ENCODE results near the gene ARHGEF11.

The ARHGEF11 gene

DNA sequence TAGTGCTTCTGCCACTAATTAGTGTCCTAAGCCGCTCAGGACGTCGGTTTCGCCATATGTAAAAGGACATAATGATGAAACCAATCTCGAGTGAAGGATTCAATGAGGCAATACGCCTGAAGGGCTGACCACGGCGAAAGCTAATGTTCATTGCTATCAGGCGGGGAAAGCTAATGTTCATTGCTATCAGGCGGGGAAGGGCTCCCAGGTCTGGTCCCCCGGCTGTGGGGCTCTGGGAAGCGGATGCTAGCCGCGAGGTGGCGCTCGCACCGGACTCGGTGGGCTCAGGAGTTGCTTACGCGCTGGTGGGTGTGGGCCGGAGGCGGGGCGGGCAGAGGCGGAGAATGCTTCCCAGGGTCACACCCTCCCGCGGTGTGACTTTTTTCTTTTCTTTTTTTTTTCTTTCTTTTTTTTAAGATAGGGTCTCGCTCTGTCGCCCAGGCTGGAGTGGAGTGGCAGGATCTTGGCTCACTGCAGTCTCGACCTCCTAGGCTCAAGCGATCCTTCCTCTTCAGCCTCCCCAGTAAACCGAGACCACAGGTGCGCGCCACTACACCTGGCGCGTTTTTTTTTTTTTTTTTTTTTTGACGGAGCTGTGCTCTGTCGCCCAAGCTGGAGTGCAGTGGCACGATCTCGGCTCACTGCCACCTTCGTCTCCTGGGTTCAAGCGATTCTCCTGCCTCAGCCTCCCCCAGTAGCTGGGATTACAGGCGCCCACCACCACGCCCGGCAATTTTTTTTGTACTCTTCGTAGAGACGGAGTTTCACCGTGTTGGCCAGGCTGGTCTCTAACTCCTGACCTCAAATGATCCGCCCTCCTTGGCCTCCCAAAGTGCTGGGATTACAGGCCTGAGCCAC is 153.1 kb downstream of the ARHGEF11 start:
- peak; percentile 57 for DNase-seq

DNA sequence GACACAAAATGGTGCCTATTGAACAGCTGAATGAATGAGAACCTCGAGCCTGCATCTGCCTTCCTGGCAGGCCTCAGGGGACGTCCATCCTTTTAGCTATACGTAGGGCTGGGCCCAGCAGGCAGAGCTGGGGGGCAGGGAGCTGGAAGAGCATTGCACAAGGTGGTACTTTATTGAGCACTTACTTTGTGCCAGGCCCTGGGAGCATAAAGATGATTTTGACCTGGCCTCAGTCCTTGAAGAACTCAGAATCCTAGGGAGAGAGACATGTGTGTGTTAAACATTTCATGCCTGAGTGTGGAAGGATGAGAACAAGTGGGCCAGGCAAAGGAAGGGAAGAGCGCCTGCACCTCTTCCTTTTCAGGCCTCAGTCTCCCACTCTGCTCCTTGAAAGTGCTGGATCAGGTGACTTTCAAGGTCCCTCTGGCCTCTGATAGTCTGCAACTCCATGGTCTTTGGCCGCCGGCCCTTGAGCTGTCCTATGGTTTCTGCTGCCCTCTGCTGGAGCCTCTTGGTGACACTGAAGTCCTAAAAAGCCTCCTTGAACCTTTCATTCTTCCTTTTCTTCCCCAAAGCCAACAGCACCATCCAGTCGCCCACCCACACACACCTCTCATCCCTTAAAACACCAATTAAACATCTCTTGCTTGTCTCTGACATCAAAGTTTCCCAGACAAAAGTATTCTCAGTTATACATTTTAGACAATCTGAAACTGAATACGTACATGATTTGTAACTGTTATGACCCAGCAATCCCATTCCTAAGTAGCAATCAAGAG is 155.6 kb downstream of the ARHGEF11 start:
- DNase-seq: no peak

GRCh38 chr1:156887734-156888133 is 157.8 kb downstream of the ARHGEF11 start:
- DNase-seq: no peak

DNA sequence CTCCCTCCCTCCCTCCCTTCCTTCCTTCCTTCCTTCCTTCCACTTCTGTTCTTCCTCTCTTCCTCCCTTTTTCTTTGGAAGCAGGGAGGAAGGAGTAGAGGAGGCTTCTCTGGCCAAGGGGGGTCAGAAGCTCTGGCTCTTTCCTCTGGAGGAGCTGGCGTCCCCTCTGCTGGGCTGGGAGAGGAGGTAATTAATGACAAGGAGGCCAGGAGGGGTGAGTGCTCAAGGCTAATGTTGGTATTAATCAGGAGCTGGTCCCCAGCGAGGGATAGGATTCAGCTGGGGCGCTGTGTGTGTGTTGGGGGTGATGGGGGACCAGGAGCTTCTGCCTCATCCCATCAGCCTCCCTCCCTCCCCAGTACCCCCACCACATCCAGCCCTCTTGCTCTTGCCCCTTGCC is 158.2 kb downstream of the ARHGEF11 start:
- DNase-seq: no peak

DNA sequence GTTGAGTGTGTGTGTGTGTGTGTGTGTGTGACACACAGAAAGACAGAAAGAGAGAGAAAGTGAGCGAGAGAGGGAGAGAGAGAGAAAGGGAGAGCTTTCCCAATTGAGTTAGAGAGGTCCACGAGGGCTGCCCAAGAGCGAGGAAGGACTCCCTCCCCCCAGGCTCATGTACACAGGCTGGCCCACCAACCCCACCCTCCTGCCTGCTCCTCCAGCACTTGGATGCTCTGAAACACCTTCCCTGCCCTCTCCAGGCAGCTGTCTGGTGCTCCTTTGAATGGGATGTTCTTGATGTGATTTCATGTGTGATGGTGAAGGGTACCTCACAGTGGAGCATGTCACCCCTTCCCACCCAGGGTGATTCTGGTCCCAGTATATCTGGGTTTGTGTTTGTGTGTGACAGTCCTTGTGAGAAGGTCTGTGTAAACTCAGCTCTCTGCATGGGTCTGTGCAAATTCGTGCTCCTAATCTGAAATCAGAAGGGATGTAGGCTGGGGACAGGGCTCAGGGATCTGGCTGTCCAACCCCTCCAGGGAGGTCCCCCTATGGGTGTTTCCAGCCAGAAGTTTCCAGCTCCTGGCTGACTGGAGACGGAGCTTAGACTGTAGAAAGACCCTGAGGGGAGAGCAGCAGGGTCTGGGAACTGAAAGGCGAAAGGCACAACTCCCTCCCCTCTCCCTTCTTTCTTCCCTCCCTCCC is 158.8 kb downstream of the ARHGEF11 start:
- DNase-seq: no peak

GRCh38 chr1:156885880-156886355 is 159.6 kb downstream of the ARHGEF11 start:
- no peak for DNase-seq

GRCh38 chr1:156885314-156885713 is 160.2 kb downstream of the ARHGEF11 start:
- no peak for DNase-seq

All from GOT3 (cell line).